Ishikawa (cell line): ENCODE data around the gene HTR3D.

Experiments used
- CEBPB ChIP-seq: IDR thresholded peaks from 2 replicates; pipeline ENCODE4 v1.6.1; 2012
- EGR1 ChIP-seq: IDR thresholded peaks from 2 replicates; pipeline ENCODE4 v1.6.1; 2012
- EP300 ChIP-seq: IDR thresholded peaks from 2 replicates; pipeline ENCODE4 v1.6.1; 2012; ENCODE audit warnings: borderline replicate concordance
- FOXM1 ChIP-seq: IDR thresholded peaks from 2 replicates; pipeline ENCODE4 v1.6.1; 2012; ENCODE audit warnings: low read depth, borderline replicate concordance
- REST ChIP-seq: IDR thresholded peaks from 2 replicates; pipeline ENCODE4 v1.6.1; 2012; ENCODE audit warnings: low read depth, mild to moderate bottlenecking
- TAF1 ChIP-seq: IDR thresholded peaks from 2 replicates; pipeline ENCODE4 v1.6.1; 2012; ENCODE audit warnings: low read depth, mild to moderate bottlenecking

GRCh38 chr3:184016169-184016570 is 15.4 kb upstream of the HTR3D start:
- TF ChIP-seq EP300 (no peak), CEBPB (no peak), REST (no peak), FOXM1 (no peak), TAF1 (no peak), EGR1 (no peak)
